ENCODE results near the gene PACSIN1. TPM values are rescaled to one million over a fixed set of nuclear protein-coding genes. Genes with fewer than 3 reads are reported as not detected.

Gene PACSIN1
- total and polyA plus RNA-seq, 7 donors: 0.36 to 1.9 (median 0.68) TPM; not detected in 2

GRCh38 chr6:34466242-34467185 is 638 bp downstream of the PACSIN1 start:
- H3K27ac ChIP-seq: no peak overlapping the region
- H3K4me1 ChIP-seq: peaks cover 0 to 15% (median 13%) of the 10 kb centered on the region in 4 donors
- WGBS, 2 donors: 49 to 53% methylated on average over 28 of the region's 28 CpGs
- peak overlapping the region in 3 of 4 donors; percentile 22 to 43 (median 42) for H3K4me3 ChIP-seq
- intact Hi-C loops (cut with DNase I): no loop called here
- DNase-seq: no peak
- H3K27me3 ChIP-seq: peaks cover 19 to 38% (median 19%) of the 10 kb centered on the region in 3 donors
- no peaks in the 10 kb centered on the region for H3K9me3 ChIP-seq
- no peak for TF ChIP-seq POLR2AphosphoS5 (IDR thresholded peaks at IDR 0.05)
- no peaks in the 10 kb centered on the region for H3K36me3 ChIP-seq

GRCh38 chr6:34468378-34468892 is 2.6 kb downstream of the PACSIN1 start:
- TF ChIP-seq EP300 (IDR thresholded peaks at IDR 0.05) (no peak), CTCF (IDR thresholded peaks at IDR 0.05) (no peak), POLR2AphosphoS5 (IDR thresholded peaks at IDR 0.05) (no peak), POLR2A (IDR thresholded peaks at IDR 0.05) (no peak)
- intact Hi-C loops (cut with DNase I): no loop called here
- Histone ChIP-seq H3K27me3 (peaks cover 19 to 38% (median 19%) of the 10 kb centered on the region in 3 donors), H3K27ac (no peak overlapping the region), H3K4me3 (no peak overlapping the region), H3K4me1 (peaks cover 0 to 15% (median 13%) of the 10 kb centered on the region in 4 donors), H3K9me3 (no peaks in the 10 kb centered on the region), H3K36me3 (no peaks in the 10 kb centered on the region)
- no peak for DNase-seq
- 62 to 87% methylated on average over 4 of the region's 4 CpGs for WGBS, 2 donors

GRCh38 chr6:34469499-34469898 is 3.6 kb downstream of the PACSIN1 start:
- WGBS, 2 donors: 72 to 74% methylated on average over 3 of the region's 3 CpGs
- Histone ChIP-seq H3K4me3 (no peak overlapping the region), H3K9me3 (no peaks in the 10 kb centered on the region), H3K27me3 (peaks cover 19 to 28% (median 19%) of the 10 kb centered on the region in 3 donors), H3K36me3 (no peaks in the 10 kb centered on the region), H3K4me1 (peaks cover 0 to 15% (median 13%) of the 10 kb centered on the region in 4 donors), H3K27ac (no peak overlapping the region)
- no peak for DNase-seq
- intact Hi-C loops (cut with DNase I): no loop called here
- TF ChIP-seq CTCF (IDR thresholded peaks at IDR 0.05) (no peak), POLR2AphosphoS5 (IDR thresholded peaks at IDR 0.05) (no peak), POLR2A (IDR thresholded peaks at IDR 0.05) (no peak), EP300 (IDR thresholded peaks at IDR 0.05) (no peak)

GRCh38 chr6:34472425-34472824 is 6.5 kb downstream of the PACSIN1 start:
- 83 to 88% methylated on average over 5 of the region's 5 CpGs for WGBS, 2 donors
- intact Hi-C loops (cut with DNase I): no loop called here
- Histone ChIP-seq H3K4me3 (no peak overlapping the region), H3K9me3 (no peaks in the 10 kb centered on the region), H3K27ac (no peak overlapping the region), H3K36me3 (no peaks in the 10 kb centered on the region), H3K27me3 (no peaks in the 10 kb centered on the region), H3K4me1 (no peaks in the 10 kb centered on the region)
- TF ChIP-seq POLR2AphosphoS5 (IDR thresholded peaks at IDR 0.05): no peak
- TF ChIP-seq CTCF (IDR thresholded peaks at IDR 0.05): no peak
- no peak for TF ChIP-seq EP300 (IDR thresholded peaks at IDR 0.05)
- no peak for TF ChIP-seq POLR2A (IDR thresholded peaks at IDR 0.05)
- DNase-seq: no peak

- Histone ChIP-seq H3K4me3 (no peak overlapping the region), H3K27ac (no peak overlapping the region), H3K4me1 (no peaks in the 10 kb centered on the region), H3K36me3 (no peaks in the 10 kb centered on the region), H3K27me3 (no peaks in the 10 kb centered on the region), H3K9me3 (no peaks in the 10 kb centered on the region)
- WGBS, 2 donors: 89 to 90% methylated on average over 1 of the region's 1 CpG
- no peak for TF ChIP-seq CTCF (IDR thresholded peaks at IDR 0.05)
- no peak for DNase-seq
- intact Hi-C loops (cut with DNase I): no loop called here
These were observed 8.1 kb downstream of the PACSIN1 start for GRCh38 chr6:34473967-34474366.
